ENCODE results near the gene TMOD1.

TMOD1 gene

GRCh38 chr9:97572196-97572891 lies 70.9 kb downstream of the TMOD1 start:
- TF ChIP-seq GATA2 (IDR thresholded peaks at IDR 0.05; ENCODE audit: low read depth, low read length) (no peak), GATA3 (IDR thresholded peaks at IDR 0.05; ENCODE audit: low read depth, low read length) (no peak)

GRCh38 chr9:97572892-97573365 lies 71.5 kb downstream of the TMOD1 start:
- TF ChIP-seq GATA3 (IDR thresholded peaks at IDR 0.05; ENCODE audit: low read depth, low read length) (no peak), GATA2 (IDR thresholded peaks at IDR 0.05; ENCODE audit: low read depth, low read length) (no peak)

GRCh38 chr9:97573482-97574073 lies 72.1 kb downstream of the TMOD1 start:
- TF ChIP-seq GATA2 (IDR thresholded peaks at IDR 0.05; ENCODE audit: low read depth, low read length) (no peak), GATA3 (IDR thresholded peaks at IDR 0.05; ENCODE audit: low read depth, low read length) (no peak)

GRCh38 chr9:97575673-97576200 lies 74.3 kb downstream of the TMOD1 start:
- TF ChIP-seq GATA2 (IDR thresholded peaks at IDR 0.05; ENCODE audit: low read depth, low read length) (no peak), GATA3 (IDR thresholded peaks at IDR 0.05; ENCODE audit: low read depth, low read length) (no peak)

- TF ChIP-seq GATA2 (IDR thresholded peaks at IDR 0.05; ENCODE audit: low read depth, low read length), result no peak
Observed at GRCh38 chr9:97577051-97577450, 75.6 kb downstream of the TMOD1 start.

- TF ChIP-seq GATA3 (IDR thresholded peaks at IDR 0.05; ENCODE audit: low read depth, low read length) (no peak), GATA2 (IDR thresholded peaks at IDR 0.05; ENCODE audit: low read depth, low read length) (no peak)
Observed at GRCh38 chr9:97578846-97579245, 77.4 kb downstream of the TMOD1 start.

- TF ChIP-seq GATA3 (IDR thresholded peaks at IDR 0.05; ENCODE audit: low read depth, low read length) (no peak), GATA2 (IDR thresholded peaks at IDR 0.05; ENCODE audit: low read depth, low read length) (no peak)
Observed at GRCh38 chr9:97579914-97580313, 78.4 kb downstream of the TMOD1 start.

- TF ChIP-seq GATA3 (IDR thresholded peaks at IDR 0.05; ENCODE audit: low read depth, low read length) (no peak), GATA2 (IDR thresholded peaks at IDR 0.05; ENCODE audit: low read depth, low read length) (no peak)
Observed at GRCh38 chr9:97591535-97591934, 90.1 kb downstream of the TMOD1 start.

- TF ChIP-seq GATA3 (IDR thresholded peaks at IDR 0.05; ENCODE audit: low read depth, low read length) (no peak), GATA2 (IDR thresholded peaks at IDR 0.05; ENCODE audit: low read depth, low read length) (no peak)
Observed at GRCh38 chr9:97592126-97592525, 90.7 kb downstream of the TMOD1 start.

- TF ChIP-seq GATA3 (IDR thresholded peaks at IDR 0.05; ENCODE audit: low read depth, low read length) (no peak), GATA2 (IDR thresholded peaks at IDR 0.05; ENCODE audit: low read depth, low read length) (no peak)
Observed at GRCh38 chr9:97593960-97594359, 92.5 kb downstream of the TMOD1 start.

GRCh38 chr9:97594381-97594921 lies 93.0 kb downstream of the TMOD1 start:
- no peak for TF ChIP-seq GATA2 (IDR thresholded peaks at IDR 0.05; ENCODE audit: low read depth, low read length)
- TF ChIP-seq GATA3 (IDR thresholded peaks at IDR 0.05; ENCODE audit: low read depth, low read length), result no peak

- TF ChIP-seq GATA3 (IDR thresholded peaks at IDR 0.05; ENCODE audit: low read depth, low read length), result no peak
- no peak for TF ChIP-seq GATA2 (IDR thresholded peaks at IDR 0.05; ENCODE audit: low read depth, low read length)
Observed at GRCh38 chr9:97596906-97597305, 95.4 kb downstream of the TMOD1 start.

- TF ChIP-seq GATA3 (IDR thresholded peaks at IDR 0.05; ENCODE audit: low read depth, low read length), result no peak
- no peak for TF ChIP-seq GATA2 (IDR thresholded peaks at IDR 0.05; ENCODE audit: low read depth, low read length)
Observed at GRCh38 chr9:97598461-97599288, 97.2 kb downstream of the TMOD1 start.

- no peak for TF ChIP-seq GATA3 (IDR thresholded peaks at IDR 0.05; ENCODE audit: low read depth, low read length)
- no peak for TF ChIP-seq GATA2 (IDR thresholded peaks at IDR 0.05; ENCODE audit: low read depth, low read length)
Observed at GRCh38 chr9:97599314-97599846, 97.9 kb downstream of the TMOD1 start.

All from SH-SY5Y (cell line).